K562 (cell line): ENCODE measurements around the gene NLRP7. TPM values are rescaled to one million over a fixed set of nuclear protein-coding genes. Genes with fewer than 3 reads are reported as not detected.
"Not testable (repeated sequence)": the region's sequence is repeated elsewhere in the genome, so short reads cannot be mapped to it uniquely, and the experiment has no call there.

Source experiments
- ATAC-seq: fragments of 200-7000 bp; cut with Tn5 transposase; 3 replicates; pipeline ENCODE4 v1.9.1; 2020; ENCODE audit warnings: moderate library complexity
- BruUV-seq: library from RNA; stranded (reverse); fragments of 400-500 nt; replicated peaks from 2 replicates; lab custom pipeline; 2021; lab: Mats Ljungman, UMichigan
- CTCF ChIA-PET: fragments of 300-600 bp; formaldehyde crosslinking; extraction: SDS; loops from one replicate; lab custom pipeline; 2021; ENCODE audit warnings: low intra/inter-chr PET ratio; lab: Yijun Ruan, JAX
- POLR2A ChIA-PET: fragments of 300-600, 350-650 bp; sonication (Branson Sonifier 250); formaldehyde crosslinking; extraction: SDS; loops from one replicate; lab custom pipeline; 2021; ENCODE audit warnings: antibody characterized with exemption, inconsistent platforms; lab: Yijun Ruan, JAX
- DNase-seq, 4 experiments: peaks; one replicate each; pipeline versions ENCODE4 v3.0.0 to v3.0.0-alpha.2; 2011 to 2018; ENCODE audit warnings: low spot score in 3 of 4, mixed read lengths in 3 of 4; ENCODE audit errors: extremely low read depth in 1 of 4
- FAIRE-seq: peaks from 2 replicates; lab custom pipeline; 2011; peaks lifted over from hg19 to GRCh38; lab: Jason Lieb, UNC
- H2AFZ ChIP-seq: 2 replicates; pipeline ENCODE4 v1.6.0; 2011; ENCODE audit warnings: low read depth, low read length, control low read depth, inconsistent platforms
- H3K27ac ChIP-seq: fragments of 200-600 bp; 3 replicates; pipeline ENCODE4 v1.8.0; 2011; ENCODE audit warnings: low read depth, mild to moderate bottlenecking, control low read depth, inconsistent platforms, low read length, moderate library complexity, mixed read lengths; ENCODE audit errors: extremely low read depth
- H3K27me3 ChIP-seq, 2 experiments: fragments of 300-600 bp in 1 of 2; 2 replicates in 1 of 2; 3 replicates in 1 of 2; pipeline versions ENCODE4 v1.6.0 to v1.8.0; 2011; ENCODE audit warnings: inconsistent platforms in 2 of 2, low read length in 2 of 2, mild to moderate bottlenecking in 1 of 2, mixed read lengths in 1 of 2, moderate library complexity in 1 of 2; ENCODE audit not compliant: control insufficient read depth in 2 of 2, insufficient read depth in 2 of 2
- H3K36me3 ChIP-seq: fragments of 300-600 bp; 3 replicates; pipeline ENCODE4 v1.8.0; 2011; ENCODE audit warnings: mild to moderate bottlenecking, low read length, inconsistent platforms; ENCODE audit not compliant: control insufficient read depth, insufficient read depth
- H3K4me1 ChIP-seq, 2 experiments: fragments of 200-600 bp in 1 of 2; replicated peaks in 1 of 2; 2 replicates in 1 of 2; 3 replicates in 1 of 2; pipeline versions ENCODE4 v1.5.1 to v1.8.0; 2011; ENCODE audit warnings: inconsistent platforms in 2 of 2, low read length in 2 of 2, mild to moderate bottlenecking in 1 of 2, mixed read lengths in 1 of 2, moderate library complexity in 1 of 2; ENCODE audit not compliant: control insufficient read depth in 2 of 2, insufficient read depth in 2 of 2
- H3K4me2 ChIP-seq: 2 replicates; pipeline ENCODE4 v1.6.1; 2011; ENCODE audit warnings: low read length, control low read depth, inconsistent platforms, mixed read lengths; ENCODE audit not compliant: insufficient read depth
- H3K4me3 ChIP-seq: fragments of 200-600 bp; sonication (generic), shearing (Covaris generic); 2 replicates; pipeline ENCODE4 v1.5.1; 2016; ENCODE audit warnings: control low read depth, inconsistent platforms
- H3K79me2 ChIP-seq: fragments of 200-600 bp; 3 replicates; pipeline ENCODE4 v1.8.0; 2011; ENCODE audit warnings: low read length, inconsistent platforms; ENCODE audit not compliant: control insufficient read depth, insufficient read depth
- H3K9ac ChIP-seq, 2 experiments: 2 replicates each; pipeline versions ENCODE4 v1.6.0 to v1.6.1; 2011; ENCODE audit warnings: low read depth in 2 of 2, low read length in 2 of 2, control low read depth in 1 of 2, inconsistent platforms in 1 of 2, mild to moderate bottlenecking in 1 of 2, mixed read lengths in 1 of 2; ENCODE audit not compliant: insufficient read depth in 1 of 2
- H3K9me1 ChIP-seq: one replicate; pipeline ENCODE4 v1.6.0; 2011; ENCODE audit warnings: inconsistent platforms, mild to moderate bottlenecking, low read length, moderate library complexity; ENCODE audit not compliant: control insufficient read depth, insufficient read depth
- H3K9me3 ChIP-seq: replicated peaks from 2 replicates; pipeline ENCODE4 v1.5.1; 2011; ENCODE audit warnings: low read depth, low read length, inconsistent platforms; ENCODE audit not compliant: control insufficient read depth, insufficient read depth
- H4K20me1 ChIP-seq: replicated peaks from 2 replicates; pipeline ENCODE4 v1.6.1; 2011; ENCODE audit warnings: low read length, inconsistent platforms, mixed read lengths; ENCODE audit not compliant: control insufficient read depth, insufficient read depth
- CTCF ChIP-seq, 3 experiments: IDR thresholded peaks in 2 of 3; conservative IDR thresholded peaks in 1 of 3; 2 replicates each; pipeline ENCODE4 v1.5.1; 2011 to 2012; ENCODE audit warnings: low read length in 3 of 3, mild to moderate bottlenecking in 3 of 3, control low read depth in 2 of 3, improper control_type of control experiment in 1 of 3, inconsistent platforms in 1 of 3, low read depth in 1 of 3, mixed read lengths in 1 of 3, moderate library complexity in 1 of 3; ENCODE audit not compliant: insufficient read depth in 2 of 3
- DEAF1 ChIP-seq: fragments of 450-650 bp; formaldehyde crosslinking; IDR thresholded peaks from 2 replicates; pipeline ENCODE4 v1.4.0; 2020; ENCODE audit warnings: mild to moderate bottlenecking, moderate library complexity
- RAD21 ChIP-seq, 2 experiments: fragments of 250-450 bp in 1 of 2; fragments of 450-650 bp in 1 of 2; sonication (Bioruptor Pico) in 1 of 2; formaldehyde crosslinking in 1 of 2; IDR thresholded peaks in 1 of 2; conservative IDR thresholded peaks in 1 of 2; 2 replicates each; pipeline versions ENCODE4 v1.4.0 to v1.8.0; 2020 to 2022; ENCODE audit warnings: mild to moderate bottlenecking in 2 of 2, moderate library complexity in 1 of 2
- RAD51 ChIP-seq: fragments of 450-650 bp; IDR thresholded peaks from 2 replicates; pipeline ENCODE4 v1.7.1; 2016; ENCODE audit warnings: low read depth, mild to moderate bottlenecking, borderline replicate concordance
- REST ChIP-seq, 2 experiments: fragments of 450-650 bp; formaldehyde crosslinking in 1 of 2; IDR thresholded peaks; 2 replicates each; pipeline versions ENCODE4 v1.4.0 to v1.6.1; 2014 to 2020; ENCODE audit warnings: mild to moderate bottlenecking in 2 of 2, borderline replicate concordance in 1 of 2, low read depth in 1 of 2
- WGBS: fragments of 100-300 bp; shearing (Covaris generic); methylation state at CpG from one replicate; pipeline ENCODE4 v1.1.6; 2016; ENCODE audit warnings: low coverage, mixed read lengths; ENCODE audit not compliant: insufficient coverage; ENCODE audit errors: missing lambda C conversion rate; 5-methylcytosine and 5-hydroxymethylcytosine counted together
- in situ Hi-C: fragments of 300-500 bp; cut with MboI; formaldehyde crosslinking; loops from 4 replicates; pipeline ENCODE4 v1.15.0; 2018; ENCODE audit warnings: inconsistent platforms, mixed read lengths
- intact Hi-C: fragments of 100-400 bp; cut with micrococcal nuclease; formaldehyde crosslinking; loops from 2 replicates; pipeline ENCODE4 v1.14.2; 2022
- polyA plus RNA-seq, 8 experiments: library from polyadenylated mRNA; depleted of rRNA in 4 of 8; stranded (reverse) in 5 of 8; unstranded in 3 of 8; fragments of >200 nt; fragmentation: Nextera tagmentation in 2 of 8; fragmentation: Illumina TruSeq in 1 of 8; extraction: Ambion mirVana in 2 of 8; extraction: Trizol in 1 of 8; gene quantifications; 2 replicates each; pipeline versions ENCODE4 v1.2.1 to v1.2.3, GENCODE V29; 2011 to 2014; ENCODE audit warnings: inconsistent platforms in 1 of 8, missing spikeins in 1 of 8
- total RNA-seq, 7 experiments: library from RNA; depleted of rRNA in 6 of 7; stranded (reverse); fragments of >200 nt in 6 of 7; fragmentation: Illumina TruSeq in 2 of 7; extraction: Trizol in 2 of 7; gene quantifications; 2 replicates each; pipeline versions ENCODE4 v1.2.1 to v1.2.3, GENCODE V29; 2011 to 2021; ENCODE audit warnings: low replicate concordance in 1 of 7

NLRP7 gene
- total and polyA plus RNA-seq, 9 of the 15 experiments (the other 6 are each of a cell fraction or from before 2014, with no cell fraction given) = 0.03 to 0.22 (median 0.09) TPM; not detected in 3

GRCh38 chr19:54919646-54920563, 27.4 kb downstream of the NLRP7 start:
- H3K79me2 ChIP-seq; H3K27me3 ChIP-seq; H3K27ac ChIP-seq; H3K9me3 ChIP-seq; H4K20me1 ChIP-seq; H3K9ac ChIP-seq; H3K9me1 ChIP-seq; intact Hi-C loops; FAIRE-seq; H3K4me2 ChIP-seq; H2AFZ ChIP-seq; H3K36me3 ChIP-seq; DNase-seq; BruUV-seq; H3K4me3 ChIP-seq; TF ChIP-seq REST (CRISPR knock-in tag; IDR thresholded peaks at IDR 0.05; ENCODE audit: low read depth): not testable (repeated sequence)
- H3K4me1 ChIP-seq = peaks cover 11 to 12% of the 10 kb centered on the region in 2 experiments; a peak in 4 of 5 replicates
- in situ Hi-C loops = loop anchor here (5.0 kb wide), 1 partner anchor 38 kb away; no protein-coding TSS in a partner anchor
- 16% methylated on average over 18 of the region's 24 CpGs for WGBS
- ChIA-PET CTCF (interaction anchor here (1.1 to 1.3 kb wide), 3 partner anchors 36 to 39 kb away, joined by 3 to 4 read pairs (median 3); no protein-coding TSS in a partner anchor), POLR2A (interaction anchor here (0.6 to 0.7 kb wide), 2 partner anchors 118 to 160 kb away, joined by 3 read pairs; partner anchors contain the start of gene GP6)
- peak; percentile 66; the same call in 2 of the 3 replicates for ATAC-seq
- peak; percentile 68 to 93 for TF ChIP-seq RAD21 (CRISPR knock-in tag; conservative IDR thresholded peaks at IDR 0.05 in 1 of 2, IDR thresholded peaks at IDR 0.05 in 1 of 2)
- TF ChIP-seq RAD51 = peak; percentile 32; the same call in 1 of the 2 replicates
- TF ChIP-seq CTCF (IDR thresholded peaks at IDR 0.05 in 2 of 3, conservative IDR thresholded peaks at IDR 0.05 in 1 of 3; ENCODE audit: insufficient read depth in 2 of 3, low read depth in 1 of 3, low read length in 3 of 3) = peak; percentile 15 to 36 (median 17); a peak in 3 of 6 replicates
- peak; percentile 75 for TF ChIP-seq REST (IDR thresholded peaks at IDR 0.05; ENCODE audit: borderline replicate concordance)
- TF ChIP-seq DEAF1 (CRISPR knock-in tag) = peak; percentile 57
